HepG2 (cell line): ENCODE data around the gene RABGGTA. TPM values are rescaled to one million over a fixed set of nuclear protein-coding genes. Genes with fewer than 3 reads are reported as not detected.

ENCODE experiments used
- ATAC-seq: fragments of 200-7000 bp; cut with Tn5 transposase; 3 replicates; pipeline ENCODE4 v1.9.1; 2020; ENCODE audit warnings: mild to moderate bottlenecking, moderate library complexity
- BruUV-seq: library from RNA; stranded (reverse); fragments of 400-500 nt; replicated peaks from 2 replicates; lab custom pipeline; 2021; lab: Mats Ljungman, UMichigan
- CTCF ChIA-PET: fragments of 300-600 bp; formaldehyde crosslinking; extraction: SDS; loops from one replicate; lab custom pipeline; 2021; ENCODE audit warnings: low total read pairs, inconsistent platforms, low intra/inter-chr PET ratio; lab: Yijun Ruan, JAX
- POLR2A ChIA-PET: fragments of 350-600 bp; sonication (Branson Sonifier 250); formaldehyde crosslinking; loops from one replicate; lab custom pipeline; 2020; ENCODE audit warnings: antibody characterized with exemption, inconsistent platforms; lab: Yijun Ruan, JAX
- DNase-seq: peaks from one replicate; pipeline ENCODE4 v3.0.0-alpha.2; 2015; ENCODE audit warnings: low spot score
- FAIRE-seq: peaks from 3 replicates; lab custom pipeline; 2011; peaks lifted over from hg19 to GRCh38; lab: Jason Lieb, UNC
- H2AFZ ChIP-seq: one replicate; pipeline ENCODE4 v1.6.1; 2011; ENCODE audit warnings: low read length, inconsistent platforms
- H3K27ac ChIP-seq: fragments of 300-600 bp; 3 replicates; pipeline ENCODE4 v1.8.0; 2011; ENCODE audit warnings: mixed run types, mild to moderate bottlenecking, mixed read lengths, low read length, inconsistent platforms; ENCODE audit not compliant: insufficient read depth; ENCODE audit errors: extremely low read length
- H3K27me3 ChIP-seq, 2 experiments: fragments of 200-600 bp in 1 of 2; 2 replicates in 1 of 2; 3 replicates in 1 of 2; pipeline versions ENCODE4 v1.6.0 to v1.8.0; 2011; ENCODE audit warnings: low read length in 2 of 2, mild to moderate bottlenecking in 2 of 2, moderate library complexity in 2 of 2, inconsistent platforms in 1 of 2; ENCODE audit not compliant: insufficient read depth in 2 of 2, control insufficient read depth in 1 of 2
- H3K36me3 ChIP-seq, 2 experiments: fragments of 200-600 bp in 1 of 2; replicated peaks in 1 of 2; 2 replicates in 1 of 2; 3 replicates in 1 of 2; pipeline versions ENCODE4 v1.5.1 to v1.8.0; 2011; ENCODE audit warnings: low read length in 2 of 2, inconsistent platforms in 1 of 2; ENCODE audit not compliant: insufficient read depth in 2 of 2, control insufficient read depth in 1 of 2
- H3K4me1 ChIP-seq: 2 replicates; pipeline ENCODE4 v1.5.1; 2012; ENCODE audit warnings: low read length, inconsistent platforms; ENCODE audit not compliant: insufficient read depth
- H3K4me2 ChIP-seq: 2 replicates; pipeline ENCODE4 v1.6.0; 2011; ENCODE audit warnings: low read depth, low read length, inconsistent platforms
- H3K4me3 ChIP-seq, 3 experiments: fragments of 200-600 bp in 1 of 3; sonication (generic), shearing (Covaris generic) in 1 of 3; replicated peaks in 1 of 3; 2 replicates each; pipeline ENCODE4 v1.5.1; 2011 to 2016; ENCODE audit warnings: low read length in 3 of 3, inconsistent platforms in 2 of 3, low read depth in 2 of 3, mild to moderate bottlenecking in 2 of 3, control low read depth in 1 of 3, mixed read lengths in 1 of 3; ENCODE audit not compliant: insufficient read depth in 1 of 3
- H3K79me2 ChIP-seq: one replicate; pipeline ENCODE4 v1.6.1; 2011; ENCODE audit warnings: low read length, inconsistent platforms; ENCODE audit not compliant: insufficient read depth
- H3K9ac ChIP-seq: 2 replicates; pipeline ENCODE4 v1.6.0; 2011; ENCODE audit warnings: mild to moderate bottlenecking, low read depth, low read length, inconsistent platforms; ENCODE audit not compliant: insufficient read depth
- H3K9me3 ChIP-seq: 2 replicates; pipeline ENCODE4 v1.5.1; 2012; ENCODE audit warnings: mild to moderate bottlenecking, low read length
- H4K20me1 ChIP-seq: 2 replicates; pipeline ENCODE4 v1.6.0; 2011; ENCODE audit warnings: inconsistent platforms, mild to moderate bottlenecking, low read length, moderate library complexity; ENCODE audit not compliant: insufficient read depth
- ATF7-NPFF ChIP-seq: sonication (generic); formaldehyde crosslinking; IDR thresholded peaks from 2 replicates; pipeline ENCODE4 v1.8.1; 2023; ENCODE audit warnings: mild to moderate bottlenecking, low read depth, missing genetic modification reagents, moderate library complexity
- FOXC1 ChIP-seq: sonication (generic); formaldehyde crosslinking; IDR thresholded peaks from 2 replicates; pipeline ENCODE4 v1.8.0; 2022; ENCODE audit warnings: mild to moderate bottlenecking, missing genetic modification reagents, borderline replicate concordance
- NCOA1 ChIP-seq: sonication (generic); formaldehyde crosslinking; IDR thresholded peaks from 2 replicates; pipeline ENCODE4 v1.9.0; 2021; ENCODE audit warnings: missing genetic modification reagents
- RAD51 ChIP-seq: fragments of 450-650 bp; IDR thresholded peaks from 2 replicates; pipeline ENCODE4 v1.6.1; 2016; ENCODE audit warnings: borderline replicate concordance
- REL ChIP-seq: sonication (generic); formaldehyde crosslinking; conservative IDR thresholded peaks from 2 replicates; pipeline ENCODE4 v1.8.0; 2022; ENCODE audit warnings: mild to moderate bottlenecking, missing genetic modification reagents, moderate library complexity
- SMAD9 ChIP-seq: sonication (generic); formaldehyde crosslinking; IDR thresholded peaks from 2 replicates; pipeline ENCODE4 v1.5.1; 2020; ENCODE audit warnings: mild to moderate bottlenecking, missing genetic modification reagents
- SNAI1 ChIP-seq: sonication (generic); formaldehyde crosslinking; IDR thresholded peaks from 2 replicates; pipeline ENCODE4 v1.5.0; 2020; ENCODE audit warnings: mild to moderate bottlenecking, missing genetic modification reagents, borderline replicate concordance
- SP2 ChIP-seq: sonication (generic); formaldehyde crosslinking; IDR thresholded peaks from 2 replicates; pipeline ENCODE4 v1.5.1; 2020; ENCODE audit warnings: mild to moderate bottlenecking, missing genetic modification reagents
- TCF12 ChIP-seq, 2 experiments: fragments of 450-650 bp in 1 of 2; sonication (generic) in 1 of 2; formaldehyde crosslinking in 1 of 2; IDR thresholded peaks; 2 replicates each; pipeline versions ENCODE4 v1.6.1 to v1.8.0; 2017 to 2022; ENCODE audit warnings: antibody characterized with exemption in 1 of 2, mild to moderate bottlenecking in 1 of 2, missing genetic modification reagents in 1 of 2, moderate library complexity in 1 of 2
- ZBTB1 ChIP-seq: sonication (generic); formaldehyde crosslinking; IDR thresholded peaks from 2 replicates; pipeline ENCODE4 v1.4.0; 2020; ENCODE audit warnings: missing genetic modification reagents, borderline replicate concordance
- ZNF318 ChIP-seq: sonication (generic); formaldehyde crosslinking; IDR thresholded peaks from 2 replicates; pipeline ENCODE4 v1.4.0; 2020; ENCODE audit warnings: mild to moderate bottlenecking, missing genetic modification reagents
- ZNF703 ChIP-seq: sonication (generic); formaldehyde crosslinking; IDR thresholded peaks from 2 replicates; pipeline ENCODE4 v1.5.1; 2020; ENCODE audit warnings: missing genetic modification reagents, mild to moderate bottlenecking, moderate library complexity, borderline replicate concordance
- WGBS: methylation state at CpG from one replicate; pipeline ENCODE4 v1.1.6; 2017; ENCODE audit warnings: low lambda C conversion rate; 5-methylcytosine and 5-hydroxymethylcytosine counted together
- in situ Hi-C: cut with HindIII; loops from 2 replicates; pipeline ENCODE4 v1.10.0; 2017; ENCODE audit warnings: low pct_unique_long_range_greater_than_20kb; ENCODE audit not compliant: extremely low pct_ligation_motif_present
- intact Hi-C: fragments of 100-400 bp; cut with micrococcal nuclease; formaldehyde crosslinking; loops from one replicate; pipeline ENCODE4 v1.10.0; 2022; ENCODE audit not compliant: unreplicated experiment
- polyA plus RNA-seq, 8 experiments: library from polyadenylated mRNA; depleted of rRNA in 3 of 8; stranded (reverse) in 7 of 8; unstranded in 1 of 8; fragments of >200 nt; fragmentation: Illumina TruSeq in 4 of 8; extraction: Trizol in 4 of 8; gene quantifications; 2 replicates each; pipeline versions ENCODE4 v1.2.1 to v1.2.3, GENCODE V29; 2011 to 2016; ENCODE audit warnings: low read depth in 4 of 8, missing spikeins in 1 of 8, mixed read lengths in 1 of 8; ENCODE audit not compliant: insufficient read depth in 1 of 8
- total RNA-seq, 5 experiments: library from RNA; depleted of rRNA; stranded (reverse); fragments of >200 nt; fragmentation: Illumina TruSeq; extraction: Trizol; gene quantifications; 2 replicates each; pipeline ENCODE4 v1.2.3, GENCODE V29; 2016; ENCODE audit warnings: low read depth in 1 of 5
- TF ChIP-seq, protein P1 (sequence below): sonication (generic); formaldehyde crosslinking; IDR thresholded peaks from 2 replicates; pipeline ENCODE4 v1.5.1; 2020; ENCODE audit warnings: mild to moderate bottlenecking, missing genetic modification reagents, moderate library complexity

RABGGTA gene
- total and polyA plus RNA-seq, 2 of the 13 experiments (the other 11 are each of a cell fraction or from before 2014, with no cell fraction given), result 57.9 to 90.8 TPM

GRCh38 chr14:24251880-24252288 lies 19.5 kb downstream of the RABGGTA start:
- in situ Hi-C loops, result no loop called here
- H3K9ac ChIP-seq, result peak overlapping the region; percentile 61
- H3K79me2 ChIP-seq, result no peaks in the 10 kb centered on the region
- H3K9me3 ChIP-seq, result no peaks in the 10 kb centered on the region
- peak overlapping the region; percentile 59 for H3K4me2 ChIP-seq
- intact Hi-C loops, result loop anchor here (1.0 kb wide), 1 partner anchor 19 kb away; the partner anchor contains the start of gene RABGGTA
- H3K27ac ChIP-seq, result peak overlapping the region; percentile 59
- ATAC-seq (peak; percentile 32), DNase-seq (no peak), FAIRE-seq (no peak)
- BruUV-seq, result no TSS peak
- no peaks in the 10 kb centered on the region for H4K20me1 ChIP-seq
- ChIA-PET POLR2A (interaction anchor here (0.6 to 13.2 kb wide), 30 partner anchors 9 to 931 kb away, joined by 3 to 254 read pairs (median 5); partner anchors contain the start of genes CBLN3, CHMP4A, CIDEB and DCAF11), CTCF (interaction anchor here (1.6 kb wide), 1 partner anchor 9 kb away, joined by 5 read pairs; the partner anchor contains the start of gene TINF2)
- H3K4me3 ChIP-seq, result no peak overlapping the region
- H2AFZ ChIP-seq, result no peak overlapping the region
- no peaks in the 10 kb centered on the region for H3K27me3 ChIP-seq
- WGBS, result 100% methylated on average over 1 of the region's 1 CpG
- peaks cover 35% of the 10 kb centered on the region for H3K4me1 ChIP-seq
- H3K36me3 ChIP-seq, result peaks cover 0 to 1% of the 10 kb centered on the region in 2 experiments; a peak in 1 of 5 replicates
- TF ChIP-seq SP2 (CRISPR knock-in tag) (0 out of 2 replicates have a peak, but pooled peaks have one; percentile 4), RAD51 (no peak), ZNF318 (CRISPR knock-in tag) (peak; percentile 72; the same call in 1 of the 2 replicates), ZBTB1 (CRISPR knock-in tag) (0 out of 2 replicates have a peak, but pooled peaks have one; percentile 40), FOXC1 (peak; percentile 77; the same call in 1 of the 2 replicates), TCF12 (IDR thresholded peaks at IDR 0.05) (no peak), TCF12 (CRISPR knock-in tag; IDR thresholded peaks at IDR 0.05) (0 out of 2 replicates have a peak, but pooled peaks have one; percentile 10), ATF7-NPFF (CRISPR knock-in tag) (0 out of 2 replicates have a peak, but pooled peaks have one; percentile 20), SNAI1 (CRISPR knock-in tag) (no peak), ZNF703 (CRISPR knock-in tag) (no peak), REL (CRISPR knock-in tag) (no peak), NCOA1 (CRISPR knock-in tag) (peak; percentile 56; the same call in 1 of the 2 replicates), SMAD9 (CRISPR knock-in tag) (peak; percentile 21; the same call in 1 of the 2 replicates)
- TF ChIP-seq, protein P1, sequence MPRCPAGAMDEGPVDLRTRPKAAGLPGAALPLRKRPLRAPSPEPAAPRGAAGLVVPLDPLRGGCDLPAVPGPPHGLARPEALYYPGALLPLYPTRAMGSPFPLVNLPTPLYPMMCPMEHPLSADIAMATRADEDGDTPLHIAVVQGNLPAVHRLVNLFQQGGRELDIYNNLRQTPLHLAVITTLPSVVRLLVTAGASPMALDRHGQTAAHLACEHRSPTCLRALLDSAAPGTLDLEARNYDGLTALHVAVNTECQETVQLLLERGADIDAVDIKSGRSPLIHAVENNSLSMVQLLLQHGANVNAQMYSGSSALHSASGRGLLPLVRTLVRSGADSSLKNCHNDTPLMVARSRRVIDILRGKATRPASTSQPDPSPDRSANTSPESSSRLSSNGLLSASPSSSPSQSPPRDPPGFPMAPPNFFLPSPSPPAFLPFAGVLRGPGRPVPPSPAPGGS (CRISPR knock-in tag), result 0 out of 2 replicates have a peak, but pooled peaks have one; percentile 63
